Thymus (tissue), 14 donors: ENCODE measurements around the gene SREK1IP1. TPM values are rescaled to one million over a fixed set of nuclear protein-coding genes. Genes with fewer than 3 reads are reported as not detected.

ENCODE experiments used
- DNase-seq, 9 donors: peaks; one replicate each; pipeline ENCODE4 v3.0.0-alpha.2; 2013; ENCODE audit warnings: low spot score in 9 of 9, low read depth in 6 of 9, missing footprints in 1 of 9
- H3K27ac ChIP-seq, 2 donors: one replicate each; pipeline ENCODE4 v1.5.1; 2013; ENCODE audit warnings: control low read depth in 1 of 2, low read depth in 1 of 2, low read length in 1 of 2, mild to moderate bottlenecking in 1 of 2, moderate library complexity in 1 of 2
- H3K27me3 ChIP-seq, 2 donors: one replicate each; pipeline ENCODE4 v1.5.1; 2013; ENCODE audit warnings: low read length in 1 of 2; ENCODE audit not compliant: control insufficient read depth in 2 of 2, insufficient read depth in 1 of 2
- H3K36me3 ChIP-seq, 2 donors: one replicate each; pipeline ENCODE4 v1.5.1; 2013; ENCODE audit warnings: low read length in 1 of 2, mild to moderate bottlenecking in 1 of 2, moderate library complexity in 1 of 2; ENCODE audit not compliant: control insufficient read depth in 2 of 2, insufficient read depth in 2 of 2
- H3K4me1 ChIP-seq, 2 donors: one replicate each; pipeline ENCODE4 v1.5.1; 2013; ENCODE audit warnings: low read length in 2 of 2; ENCODE audit not compliant: control insufficient read depth in 2 of 2, insufficient read depth in 2 of 2
- H3K4me3 ChIP-seq, 2 donors: one replicate each; pipeline ENCODE4 v1.5.1; 2013; ENCODE audit warnings: low read length in 2 of 2, control low read depth in 1 of 2, mild to moderate bottlenecking in 1 of 2
- H3K9me3 ChIP-seq, 2 donors: one replicate each; pipeline ENCODE4 v1.5.1; 2013; ENCODE audit warnings: low read length in 1 of 2, mild to moderate bottlenecking in 1 of 2; ENCODE audit not compliant: control insufficient read depth in 2 of 2, insufficient read depth in 1 of 2
- WGBS: extraction: QIAGEN DNeasy Blood & Tissue Kit; methylation state at CpG from one replicate; pipeline ENCODE4 v1.1.7; 2013; 5-methylcytosine and 5-hydroxymethylcytosine counted together
- long read RNA-seq, 10 donors: transcript quantifications; one replicate each; lab custom pipeline, GENCODE V29; 2026
- polyA plus RNA-seq: library from polyadenylated mRNA; stranded (reverse); fragments of 200-250 nt; gene quantifications from one replicate; pipeline ENCODE4 v1.2.3, GENCODE V29; 2013
- total RNA-seq: library from RNA; stranded (reverse); fragments of 120-200 nt; gene quantifications from one replicate; pipeline ENCODE4 v1.2.4, GENCODE V29; 2013
- donor health status: healthy.

The SREK1IP1 gene
- total RNA-seq, result 14.0 TPM
- polyA plus RNA-seq, result 36.6 TPM
- long read RNA-seq, donor 1, full-length matches to known transcripts, result 6 of 6 reads
- long read RNA-seq, donor 1, partial matches to known transcripts, result 0 of 6 reads
- long read RNA-seq, donor 1, other reads (novel, unspliced or antisense), result 0 of 6 reads
- long read RNA-seq, donor 2, result 0 reads
- long read RNA-seq, donor 3, full-length matches to known transcripts, result 72 of 105 reads
- long read RNA-seq, donor 3, partial matches to known transcripts, result 33 of 105 reads
- long read RNA-seq, donor 3, other reads (novel, unspliced or antisense), result 0 of 105 reads
- long read RNA-seq, donor 4, full-length matches to known transcripts, result 22 of 94 reads
- long read RNA-seq, donor 4, partial matches to known transcripts, result 57 of 94 reads
- long read RNA-seq, donor 4, other reads (novel, unspliced or antisense), result 15 of 94 reads
- long read RNA-seq, donor 5, full-length matches to known transcripts, result 75 of 277 reads
- long read RNA-seq, donor 5, partial matches to known transcripts, result 195 of 277 reads
- long read RNA-seq, donor 5, other reads (novel, unspliced or antisense), result 7 of 277 reads
- long read RNA-seq, donor 6, full-length matches to known transcripts, result 39 of 140 reads
- long read RNA-seq, donor 6, partial matches to known transcripts, result 51 of 140 reads
- long read RNA-seq, donor 6, other reads (novel, unspliced or antisense), result 50 of 140 reads
- long read RNA-seq, donor 7, full-length matches to known transcripts, result 46 of 157 reads
- long read RNA-seq, donor 7, partial matches to known transcripts, result 83 of 157 reads
- long read RNA-seq, donor 7, other reads (novel, unspliced or antisense), result 28 of 157 reads
- long read RNA-seq, donor 8, full-length matches to known transcripts, result 14 of 22 reads
- long read RNA-seq, donor 8, partial matches to known transcripts, result 8 of 22 reads
- long read RNA-seq, donor 8, other reads (novel, unspliced or antisense), result 0 of 22 reads
- long read RNA-seq, donor 9, full-length matches to known transcripts, result 33 of 45 reads
- long read RNA-seq, donor 9, partial matches to known transcripts, result 12 of 45 reads
- long read RNA-seq, donor 9, other reads (novel, unspliced or antisense), result 0 of 45 reads
- long read RNA-seq, donor 10, full-length matches to known transcripts, result 27 of 42 reads
- long read RNA-seq, donor 10, partial matches to known transcripts, result 15 of 42 reads
- long read RNA-seq, donor 10, other reads (novel, unspliced or antisense), result 0 of 42 reads

GRCh38 chr5:64768358-64769312 is at the start of gene SREK1IP1, which contains the start of gene CWC27:
SREK1IP1 (minus strand) TSS chr5:64768691; CDS start chr5:64768517, 174 bp downstream.
CWC27 (plus strand) TSS chr5:64768930; CDS start chr5:64769147, 217 bp downstream.
- under 1% methylated on average over 48 of the region's 48 CpGs for WGBS
- H3K9me3 ChIP-seq, result no peaks in the 10 kb centered on the region
- H3K27me3 ChIP-seq, result no peaks in the 10 kb centered on the region
- H3K36me3 ChIP-seq, result peaks cover 0 to 4% of the 10 kb centered on the region in 2 donors
- H3K27ac ChIP-seq, result peak within 1 kb of the TSS; percentile 90 to 92
- peak; percentile 81 to 95 (median 88) for DNase-seq
- peaks cover 11 to 15% of the 10 kb centered on the region in 2 donors for H3K4me1 ChIP-seq
- peak within 1 kb of the TSS; percentile 89 to 99 for H3K4me3 ChIP-seq

- WGBS, result 95% methylated on average over 3 of the region's 3 CpGs
- H3K36me3 ChIP-seq, result no peaks in the 10 kb centered on the region
- H3K27me3 ChIP-seq, result no peaks in the 10 kb centered on the region
- no peaks in the 10 kb centered on the region for H3K4me1 ChIP-seq
- no peak overlapping the region for H3K27ac ChIP-seq
- H3K9me3 ChIP-seq, result no peaks in the 10 kb centered on the region
- H3K4me3 ChIP-seq, result no peak overlapping the region
- no peak for DNase-seq
These were observed 49.8 kb upstream of the SREK1IP1 start for GRCh38 chr5:64818245-64818644.

GRCh38 chr5:64814073-64814472 is 45.6 kb upstream of the SREK1IP1 start:
- no peak overlapping the region for H3K4me3 ChIP-seq
- H3K36me3 ChIP-seq, result no peaks in the 10 kb centered on the region
- DNase-seq, result no peak
- no peaks in the 10 kb centered on the region for H3K9me3 ChIP-seq
- H3K27ac ChIP-seq, result no peak overlapping the region
- 94% methylated on average over 2 of the region's 2 CpGs for WGBS
- no peaks in the 10 kb centered on the region for H3K4me1 ChIP-seq
- H3K27me3 ChIP-seq, result no peaks in the 10 kb centered on the region

GRCh38 chr5:64811050-64811640 is 42.7 kb upstream of the SREK1IP1 start:
- whole genome bisulfite sequencing, result 98% methylated on average over 1 of the region's 1 CpG
- Histone ChIP-seq H3K27ac (no peak overlapping the region), H3K4me3 (no peak overlapping the region), H3K27me3 (no peaks in the 10 kb centered on the region), H3K36me3 (peaks cover 0 to 15% of the 10 kb centered on the region in 2 donors), H3K4me1 (no peaks in the 10 kb centered on the region), H3K9me3 (no peaks in the 10 kb centered on the region)
- peak in 8 of 9 donors; percentile 8 to 65 (median 28) for DNase-seq

GRCh38 chr5:64807520-64807919 is 39.0 kb upstream of the SREK1IP1 start:
- 96% methylated on average over 5 of the region's 5 CpGs for WGBS
- Histone ChIP-seq H3K36me3 (peaks cover 3 to 27% of the 10 kb centered on the region in 2 donors), H3K4me3 (no peak overlapping the region), H3K9me3 (no peaks in the 10 kb centered on the region), H3K27ac (no peak overlapping the region), H3K27me3 (no peaks in the 10 kb centered on the region), H3K4me1 (no peaks in the 10 kb centered on the region)
- no peak for DNase-seq

- H3K36me3 ChIP-seq, result peaks cover 7 to 33% of the 10 kb centered on the region in 2 donors
- no peaks in the 10 kb centered on the region for H3K4me1 ChIP-seq
- no peak overlapping the region for H3K4me3 ChIP-seq
- no peak overlapping the region for H3K27ac ChIP-seq
- no peaks in the 10 kb centered on the region for H3K27me3 ChIP-seq
- DNase-seq, result no peak
- 98% methylated on average over 2 of the region's 2 CpGs for WGBS
- H3K9me3 ChIP-seq, result no peaks in the 10 kb centered on the region
These were observed 38.0 kb upstream of the SREK1IP1 start for GRCh38 chr5:64806537-64806936.

GRCh38 chr5:64800926-64801325 is 32.4 kb upstream of the SREK1IP1 start:
- Histone ChIP-seq H3K9me3 (no peaks in the 10 kb centered on the region), H3K27ac (no peak overlapping the region), H3K36me3 (peaks cover 7 to 18% of the 10 kb centered on the region in 2 donors), H3K27me3 (no peaks in the 10 kb centered on the region), H3K4me1 (no peaks in the 10 kb centered on the region), H3K4me3 (no peak overlapping the region)
- no peak for DNase-seq
- 97% methylated on average over 2 of the region's 2 CpGs for WGBS

GRCh38 chr5:64796301-64796700 is 27.8 kb upstream of the SREK1IP1 start:
- H3K27ac ChIP-seq, result no peak overlapping the region
- no peaks in the 10 kb centered on the region for H3K36me3 ChIP-seq
- no peaks in the 10 kb centered on the region for H3K27me3 ChIP-seq

More at GRCh38 chr5:64796301-64796700, 27.8 kb upstream of the SREK1IP1 start:
- Histone ChIP-seq H3K9me3 (no peaks in the 10 kb centered on the region), H3K4me1 (no peaks in the 10 kb centered on the region), H3K4me3 (no peak overlapping the region)
- DNase-seq, result no peak
